ENCODE measurements around the gene KLHL3. TPM values are rescaled to one million over a fixed set of nuclear protein-coding genes. Genes with fewer than 3 reads are reported as not detected.

Gene KLHL3
- total and polyA plus RNA-seq, 8 donors: 1.8 to 6.6 (median 3.1) TPM

- H3K4me3 ChIP-seq: no peak overlapping the region
- ATAC-seq (no peak), FAIRE-seq (no peak), DNase-seq (no peak)
- H3K27ac ChIP-seq: no peak overlapping the region
- H3K36me3 ChIP-seq: no peaks in the 10 kb centered on the region
- 85 to 87% methylated on average over 3 of the region's 3 CpGs for WGBS, 2 donors
- H3K4me1 ChIP-seq: no peaks in the 10 kb centered on the region
- H3K27me3 ChIP-seq: no peaks in the 10 kb centered on the region
- no peak for TF ChIP-seq CTCF (IDR thresholded peaks at IDR 0.05)
- no peaks in the 10 kb centered on the region for H3K9me3 ChIP-seq
- intact Hi-C loops (cut with DNase I): loop anchor here in 1 of 3 donors (10.0 kb wide), 1 partner anchor 89 kb away; no protein-coding TSS in a partner anchor
Observed at GRCh38 chr5:137733922-137734321, 2.0 kb downstream of the KLHL3 start.

- Histone ChIP-seq H3K9me3 (no peaks in the 10 kb centered on the region), H3K27me3 (no peaks in the 10 kb centered on the region), H3K4me1 (no peaks in the 10 kb centered on the region), H3K4me3 (no peak overlapping the region), H3K36me3 (no peaks in the 10 kb centered on the region), H3K27ac (no peak overlapping the region)
- DNase-seq: no peak
- 78 to 81% methylated on average over 3 of the region's 3 CpGs for WGBS, 2 donors
- no peak for TF ChIP-seq CTCF (IDR thresholded peaks at IDR 0.05)
- no peak for FAIRE-seq
- intact Hi-C loops (cut with DNase I): loop anchor here in 1 of 3 donors (10.0 kb wide), 1 partner anchor 88 kb away; no protein-coding TSS in a partner anchor
- no peak for ATAC-seq
Observed at GRCh38 chr5:137733006-137733405, 2.9 kb downstream of the KLHL3 start.

- H3K4me1 ChIP-seq: peaks cover 0 to 4% (median 0%) of the 10 kb centered on the region in 3 donors
Observed at GRCh38 chr5:137731176-137731575, 4.7 kb downstream of the KLHL3 start.

GRCh38 chr5:137730336-137730735 is 5.6 kb downstream of the KLHL3 start:
- Histone ChIP-seq H3K27me3 (no peaks in the 10 kb centered on the region), H3K4me3 (no peak overlapping the region), H3K4me1 (peaks cover 0 to 4% (median 0%) of the 10 kb centered on the region in 3 donors), H3K27ac (no peak overlapping the region), H3K9me3 (no peaks in the 10 kb centered on the region), H3K36me3 (no peaks in the 10 kb centered on the region)
- FAIRE-seq: no peak
- intact Hi-C loops (cut with DNase I): loop anchor here in 1 of 3 donors (10.0 kb wide), 1 partner anchor 86 kb away; no protein-coding TSS in a partner anchor
- no peak for DNase-seq
- ATAC-seq: no peak
- TF ChIP-seq CTCF (IDR thresholded peaks at IDR 0.05): no peak

More at GRCh38 chr5:137731176-137731575, 4.7 kb downstream of the KLHL3 start:
- Histone ChIP-seq H3K27ac (no peak overlapping the region), H3K4me3 (no peak overlapping the region), H3K27me3 (no peaks in the 10 kb centered on the region), H3K9me3 (no peaks in the 10 kb centered on the region), H3K36me3 (no peaks in the 10 kb centered on the region)
- intact Hi-C loops (cut with DNase I): loop anchor here in 1 of 3 donors (10.0 kb wide), 1 partner anchor 86 kb away; no protein-coding TSS in a partner anchor
- FAIRE-seq (no peak), DNase-seq (no peak), ATAC-seq (no peak)
- TF ChIP-seq CTCF (IDR thresholded peaks at IDR 0.05): no peak
- WGBS, 2 donors: 82 to 84% methylated on average over 3 of the region's 3 CpGs

- Histone ChIP-seq H3K36me3 (no peaks in the 10 kb centered on the region), H3K4me1 (peaks cover 0 to 4% (median 0%) of the 10 kb centered on the region in 3 donors), H3K27me3 (no peaks in the 10 kb centered on the region), H3K4me3 (no peak overlapping the region), H3K9me3 (no peaks in the 10 kb centered on the region), H3K27ac (no peak overlapping the region)
- 58 to 71% methylated on average over 1 of the region's 1 CpG for WGBS, 2 donors
- DNase-seq: no peak
- no peak for FAIRE-seq
- intact Hi-C loops (cut with DNase I): no loop called here
- peak in 2 of 4 donors; percentile 57 to 71 for ATAC-seq
- TF ChIP-seq CTCF (IDR thresholded peaks at IDR 0.05): no peak
Observed at GRCh38 chr5:137728048-137728447, 7.8 kb downstream of the KLHL3 start.
